GM19468 (cell line): ENCODE results near the gene CDPF1.
"Not testable (repeated sequence)": the region's sequence is repeated elsewhere in the genome, so short reads cannot be mapped to it uniquely, and the experiment has no call there.

Experiments
- ATAC-seq: cut with Tn5 transposase; IDR thresholded peaks from one replicate; pipeline ENCODE4 v1.9.1; 2021; ENCODE audit warnings: mild to moderate bottlenecking, moderate library complexity, moderate number of reproducible peaks; ENCODE audit not compliant: unreplicated experiment; ENCODE audit errors: extremely low read depth

The CDPF1 gene

GRCh38 chr22:46286006-46286405 is 35.9 kb upstream of the CDPF1 start:
- ATAC-seq: no peak

GRCh38 chr22:46281866-46282678 is 32.0 kb upstream of the CDPF1 start:
- no peak for ATAC-seq

GRCh38 chr22:46280999-46281623 is 31.0 kb upstream of the CDPF1 start:
- ATAC-seq: no peak

GRCh38 chr22:46280063-46280817 is 30.1 kb upstream of the CDPF1 start:
- no peak for ATAC-seq

GRCh38 chr22:46278656-46279645 is 28.9 kb upstream of the CDPF1 start:
- ATAC-seq: no peak

DNA sequence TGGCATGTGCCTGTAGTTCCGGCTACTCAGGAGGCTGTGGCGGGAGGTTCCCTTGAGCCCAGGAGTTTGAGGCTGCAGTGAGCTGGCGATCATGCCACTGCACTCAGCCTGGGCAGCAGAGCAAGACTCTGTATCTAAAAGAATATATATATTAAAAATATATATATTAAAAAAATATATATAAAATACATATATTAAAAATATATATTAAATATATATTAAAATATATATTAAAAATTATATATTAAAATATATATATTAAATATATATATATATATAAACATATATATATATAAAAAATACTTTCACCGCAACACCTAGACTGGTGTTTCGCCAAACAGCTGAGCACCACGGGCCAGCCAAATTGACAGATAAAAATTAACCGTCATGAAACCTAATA is 26.5 kb upstream of the CDPF1 start:
- ATAC-seq: no peak

- no peak for ATAC-seq
Measured at GRCh38 chr22:46275455-46276122, 25.5 kb upstream of the CDPF1 start.

DNA sequence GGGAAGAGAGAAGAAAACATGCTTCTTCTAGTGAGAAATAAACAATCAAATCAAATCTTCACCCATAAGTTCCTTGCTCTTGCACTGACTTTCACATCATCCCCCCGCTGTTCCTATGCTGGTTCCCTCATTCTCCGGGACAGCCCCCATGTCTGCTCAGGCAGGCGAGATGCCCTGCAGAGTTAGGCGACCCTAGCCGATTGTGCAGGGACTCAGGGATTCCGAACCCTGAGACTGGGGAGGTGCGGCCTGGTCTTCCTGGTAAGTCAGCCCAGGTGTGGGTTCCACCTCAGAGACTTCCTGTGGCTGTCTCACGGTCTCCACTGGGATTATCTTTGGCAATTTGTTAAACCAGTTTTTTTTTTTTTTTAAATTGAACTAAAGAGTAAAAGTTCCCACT is 24.3 kb upstream of the CDPF1 start:
- no peak for ATAC-seq

GRCh38 chr22:46273432-46274148 is 23.5 kb upstream of the CDPF1 start:
- no peak for ATAC-seq

GRCh38 chr22:46272762-46273431 is 22.8 kb upstream of the CDPF1 start:
- ATAC-seq: no peak

DNA sequence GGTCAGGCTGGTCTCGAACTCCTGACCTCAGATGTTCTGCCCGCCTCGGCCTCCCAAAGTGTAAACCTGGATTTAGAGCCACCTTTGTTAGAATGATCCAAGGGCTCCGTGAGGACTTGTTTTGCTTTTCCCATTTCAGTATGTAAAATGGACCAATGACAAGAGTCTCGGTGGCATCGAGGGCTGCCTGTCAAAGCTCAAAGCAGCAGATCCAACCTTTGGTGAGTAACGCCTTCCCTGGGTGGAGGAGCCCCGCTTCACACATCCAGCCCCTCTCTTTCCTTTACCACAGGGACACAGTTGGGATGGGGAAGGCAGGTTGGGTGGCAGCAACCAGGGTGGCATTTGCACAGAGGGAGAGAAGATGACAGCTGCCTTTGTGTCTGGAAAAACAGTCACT is 22.1 kb upstream of the CDPF1 start:
- no peak for ATAC-seq

- no peak for ATAC-seq
Measured at GRCh38 chr22:46269564-46269963, 19.5 kb upstream of the CDPF1 start.

GRCh38 chr22:46267431-46268279 is 17.6 kb upstream of the CDPF1 start, which contains the start of gene TTC38:
TSS of gene TTC38 (plus strand) at chr22:46268008. CDS start at chr22:46268040, 32 bp downstream.
- ATAC-seq: no peak

- ATAC-seq: not testable (repeated sequence)
Measured at GRCh38 chr22:46265627-46266026, 15.5 kb upstream of the CDPF1 start.

DNA sequence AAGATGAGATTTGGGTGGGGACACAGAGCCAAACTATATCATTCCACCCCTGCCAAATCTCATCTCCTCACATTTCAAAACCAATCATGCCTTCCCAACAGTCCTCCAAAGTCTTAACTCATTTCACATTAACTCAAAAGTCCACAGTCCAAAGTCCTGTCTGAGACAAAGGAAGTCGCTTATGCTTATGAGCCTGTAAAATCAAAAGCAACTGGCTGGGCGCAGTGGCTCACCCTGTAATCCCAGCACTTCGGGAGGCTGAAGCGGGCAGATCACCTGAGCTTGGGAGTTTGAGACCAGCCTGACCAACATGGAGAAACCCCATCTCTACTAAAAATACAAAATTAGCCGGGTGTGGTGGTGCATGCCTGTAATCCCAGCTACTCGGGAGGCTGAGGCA is 14.4 kb upstream of the CDPF1 start:
- not testable (repeated sequence) for ATAC-seq

DNA sequence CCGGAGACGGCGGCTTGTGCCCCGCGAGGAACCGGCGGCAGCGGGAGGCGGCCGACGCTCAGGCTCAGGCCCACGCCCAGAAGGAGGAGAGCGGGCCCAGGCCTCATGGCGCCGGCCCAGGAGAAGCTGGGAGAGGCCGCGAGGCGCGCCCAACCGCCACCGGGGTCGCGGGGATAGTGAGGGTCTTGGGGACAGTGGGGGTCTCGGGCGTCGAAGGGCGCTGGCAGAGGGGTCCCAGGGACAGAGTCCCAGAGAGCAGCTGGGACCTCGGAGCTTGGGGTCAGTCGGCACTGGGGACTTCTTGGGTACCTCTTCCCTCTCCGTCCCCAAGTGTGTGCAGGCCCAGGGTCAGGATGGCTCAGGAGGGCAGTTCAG is 13.1 kb upstream of the CDPF1 start, which contains the start of gene PKDREJ:
TSS of gene PKDREJ (minus strand) at position 128 of the 375 bp plus-strand sequence. CDS start at position 107, 21 bp downstream.
- ATAC-seq: no peak
